ENCODE measurements around the gene GORASP2.

The GORASP2 gene

GRCh38 chr2:170999654-171000053 is 70.6 kb downstream of the GORASP2 start:
- no peak for DNase-seq (ENCODE audit: low read depth)
- H3K4me3 ChIP-seq (ENCODE audit: low read length): no peak overlapping the region
- TF ChIP-seq, protein P1, sequence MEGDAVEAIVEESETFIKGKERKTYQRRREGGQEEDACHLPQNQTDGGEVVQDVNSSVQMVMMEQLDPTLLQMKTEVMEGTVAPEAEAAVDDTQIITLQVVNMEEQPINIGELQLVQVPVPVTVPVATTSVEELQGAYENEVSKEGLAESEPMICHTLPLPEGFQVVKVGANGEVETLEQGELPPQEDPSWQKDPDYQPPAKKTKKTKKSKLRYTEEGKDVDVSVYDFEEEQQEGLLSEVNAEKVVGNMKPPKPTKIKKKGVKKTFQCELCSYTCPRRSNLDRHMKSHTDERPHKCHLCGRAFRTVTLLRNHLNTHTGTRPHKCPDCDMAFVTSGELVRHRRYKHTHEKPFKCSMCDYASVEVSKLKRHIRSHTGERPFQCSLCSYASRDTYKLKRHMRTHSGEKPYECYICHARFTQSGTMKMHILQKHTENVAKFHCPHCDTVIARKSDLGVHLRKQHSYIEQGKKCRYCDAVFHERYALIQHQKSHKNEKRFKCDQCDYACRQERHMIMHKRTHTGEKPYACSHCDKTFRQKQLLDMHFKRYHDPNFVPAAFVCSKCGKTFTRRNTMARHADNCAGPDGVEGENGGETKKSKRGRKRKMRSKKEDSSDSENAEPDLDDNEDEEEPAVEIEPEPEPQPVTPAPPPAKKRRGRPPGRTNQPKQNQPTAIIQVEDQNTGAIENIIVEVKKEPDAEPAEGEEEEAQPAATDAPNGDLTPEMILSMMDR (conservative IDR thresholded peaks at IDR 0.05; ENCODE audit: low read length): no peak

DNA sequence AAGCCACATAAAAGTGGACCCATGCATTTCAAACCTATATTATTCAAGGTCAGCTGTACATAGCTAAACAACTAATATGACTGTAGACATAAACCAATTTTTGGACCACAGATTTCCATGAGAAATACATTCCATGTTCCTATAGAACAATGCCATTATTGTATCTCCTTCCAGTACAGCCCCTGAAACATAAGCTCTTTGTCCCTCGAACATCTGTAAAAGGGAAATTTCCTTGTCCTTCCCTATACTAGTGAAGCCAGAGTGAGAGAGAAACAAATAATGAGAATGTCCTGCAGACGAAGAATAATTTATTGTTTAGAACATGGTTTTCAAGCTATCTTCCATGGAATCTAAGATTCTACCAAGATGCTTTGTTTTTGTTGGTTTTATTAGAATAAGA is 75.3 kb downstream of the GORASP2 start:
- DNase-seq (ENCODE audit: low read depth): no peak
- TF ChIP-seq, protein P1 (conservative IDR thresholded peaks at IDR 0.05; ENCODE audit: low read length): no peak
- no peak overlapping the region for H3K4me3 ChIP-seq (ENCODE audit: low read length)

GRCh38 chr2:171004833-171005232 is 75.8 kb downstream of the GORASP2 start:
- TF ChIP-seq, protein P1 (conservative IDR thresholded peaks at IDR 0.05; ENCODE audit: low read length): no peak

GRCh38 chr2:171008550-171009205 is 79.6 kb downstream of the GORASP2 start:
- TF ChIP-seq, protein P1 (conservative IDR thresholded peaks at IDR 0.05; ENCODE audit: low read length): no peak
- H3K4me3 ChIP-seq (ENCODE audit: low read length): no peak overlapping the region
- DNase-seq (ENCODE audit: low read depth): no peak

More at GRCh38 chr2:171004833-171005232, 75.8 kb downstream of the GORASP2 start:
- H3K4me3 ChIP-seq (ENCODE audit: low read length): no peak overlapping the region
- DNase-seq (ENCODE audit: low read depth): no peak

- TF ChIP-seq, protein P1 (conservative IDR thresholded peaks at IDR 0.05; ENCODE audit: low read length): no peak
- H3K4me3 ChIP-seq (ENCODE audit: low read length): no peak overlapping the region
- DNase-seq (ENCODE audit: low read depth): no peak
Measured at GRCh38 chr2:171009386-171009785, 80.3 kb downstream of the GORASP2 start.

- TF ChIP-seq, protein P1 (conservative IDR thresholded peaks at IDR 0.05; ENCODE audit: low read length): no peak
- peak; percentile 1 for DNase-seq (ENCODE audit: low read depth)
- no peak overlapping the region for H3K4me3 ChIP-seq (ENCODE audit: low read length)
Measured at GRCh38 chr2:171013851-171014250, 84.8 kb downstream of the GORASP2 start.

DNA sequence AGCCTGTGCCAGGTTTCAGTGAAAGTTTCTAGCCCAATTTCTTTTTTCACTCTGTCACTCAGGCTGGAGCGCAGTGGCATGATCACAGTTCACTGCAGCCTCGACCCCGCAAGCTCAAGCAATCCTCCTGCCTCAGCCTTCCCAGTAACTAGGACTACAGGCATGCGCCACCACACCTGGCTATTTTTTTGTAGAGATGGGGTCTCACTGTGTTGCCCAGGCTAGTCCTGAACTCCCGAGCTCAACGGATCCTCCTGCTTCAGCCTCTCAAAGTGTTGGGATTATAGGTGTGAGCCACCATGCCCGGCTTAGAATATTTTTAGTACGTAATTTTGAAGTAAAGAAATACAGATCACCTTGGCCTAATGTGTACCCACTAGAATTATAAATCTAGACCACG is 87.1 kb downstream of the GORASP2 start:
- H3K4me3 ChIP-seq (ENCODE audit: low read length): no peak overlapping the region
- no peak for DNase-seq (ENCODE audit: low read depth)
- TF ChIP-seq, protein P1 (conservative IDR thresholded peaks at IDR 0.05; ENCODE audit: low read length): no peak

Measured in AG10803 (cell line).